NK-92 (cell line): ENCODE data around the gene ARL2BP.

ENCODE experiments used
- DNase-seq: peaks from one replicate; lab custom pipeline; 2025; ENCODE audit not compliant: unreplicated experiment; lab: John Stamatoyannopoulos, UW

ARL2BP gene

GRCh38 chr16:57235128-57236021, 9.7 kb upstream of the ARL2BP start:
- no peak for DNase-seq

DNA sequence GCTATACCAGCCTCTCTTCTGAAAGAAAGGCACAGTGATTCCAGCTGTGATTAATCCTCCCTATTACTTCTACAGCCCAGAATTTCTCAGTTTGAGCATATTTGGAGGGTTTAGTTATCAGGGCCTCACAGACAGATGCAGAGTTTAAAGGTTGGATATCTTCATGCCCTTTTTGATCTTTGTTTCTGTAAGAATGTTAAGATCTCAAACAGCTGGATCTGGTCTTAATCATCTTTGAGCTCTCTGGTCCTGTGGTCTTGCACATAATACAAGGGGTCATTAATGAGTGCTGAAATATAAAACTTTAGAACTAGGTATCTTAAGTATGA, 9.1 kb upstream of the ARL2BP start:
- no peak for DNase-seq

DNA sequence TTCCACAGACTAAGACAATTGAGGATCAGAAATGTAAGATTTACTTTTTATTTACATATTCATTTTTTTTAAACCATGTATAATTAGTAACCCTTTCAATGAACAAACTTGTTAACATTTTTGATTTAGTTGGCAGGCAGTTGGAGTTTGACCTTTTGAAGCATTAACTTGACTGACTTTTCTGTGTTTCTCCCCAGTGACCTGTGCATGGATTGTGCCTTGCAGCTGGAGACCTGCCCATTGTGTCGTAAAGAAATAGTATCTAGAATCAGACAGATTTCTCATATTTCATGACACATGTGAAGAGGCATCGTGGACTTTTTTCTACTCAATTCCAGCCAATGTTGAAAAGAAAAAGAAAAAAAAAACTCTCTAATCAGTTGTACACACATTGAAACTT, 6.4 kb upstream of the ARL2BP start:
- no peak for DNase-seq

DNA sequence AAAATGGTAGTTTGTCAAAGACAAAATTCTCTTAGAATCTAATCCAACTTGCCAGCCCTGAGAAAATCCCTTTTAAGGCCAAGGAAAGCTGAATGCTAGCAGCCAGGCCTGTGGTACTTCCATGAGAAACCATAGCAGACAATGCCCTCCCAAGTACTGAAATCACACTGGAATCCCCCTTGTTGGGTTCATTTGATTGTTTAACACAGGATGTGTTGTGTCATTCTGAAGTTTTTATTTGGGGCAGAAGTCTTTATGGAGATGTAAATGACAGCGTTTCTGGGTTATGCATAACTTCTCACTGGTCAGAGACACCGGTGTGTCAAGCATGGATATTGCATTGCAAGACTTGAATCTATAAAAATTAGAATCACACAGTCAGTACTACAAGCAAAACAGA, 6.0 kb upstream of the ARL2BP start:
- no peak for DNase-seq

DNA sequence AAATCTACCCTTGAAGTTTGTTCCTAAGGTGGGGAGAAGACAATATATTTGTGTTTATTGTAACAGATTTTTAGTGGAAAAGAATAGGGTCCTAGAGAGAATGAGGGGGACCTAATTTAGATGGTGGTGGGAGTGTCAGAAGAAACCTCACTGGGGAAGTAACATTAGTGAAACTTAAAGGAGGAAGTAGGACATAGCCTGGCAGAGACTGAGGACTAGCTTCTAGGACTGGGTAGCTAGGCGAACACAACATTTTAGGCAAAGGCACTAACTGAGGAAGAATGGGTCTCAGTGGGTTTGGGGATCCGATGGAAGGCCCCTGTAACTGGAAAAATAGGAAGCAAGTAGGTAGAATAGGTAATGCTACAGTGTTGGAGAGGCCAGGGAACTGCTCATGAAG, 4.2 kb upstream of the ARL2BP start:
- no peak for DNase-seq

DNA sequence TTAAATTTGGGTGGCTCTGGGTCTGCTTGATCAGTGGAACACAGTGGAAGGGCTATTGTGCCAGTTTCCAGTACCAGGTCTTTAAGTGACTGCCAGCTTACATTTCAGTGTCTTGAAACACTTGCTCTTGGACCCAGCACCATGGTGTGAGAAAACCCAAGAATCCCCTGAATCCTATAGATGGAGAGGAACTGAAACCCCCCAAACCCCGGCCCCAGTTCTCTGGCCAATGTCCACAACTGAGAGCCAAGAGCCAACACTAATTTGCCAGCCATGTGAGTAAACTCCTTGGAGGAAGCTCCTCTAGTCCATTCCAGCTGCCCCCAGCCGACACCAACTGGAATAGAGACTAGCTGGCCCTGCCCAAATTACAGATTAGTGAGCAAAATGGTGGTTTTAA, 2.4 kb upstream of the ARL2BP start:
- no peak for DNase-seq

- DNase-seq: no peak
These were observed 644 bp upstream of the ARL2BP start for GRCh38 chr16:57244463-57244766.

DNA sequence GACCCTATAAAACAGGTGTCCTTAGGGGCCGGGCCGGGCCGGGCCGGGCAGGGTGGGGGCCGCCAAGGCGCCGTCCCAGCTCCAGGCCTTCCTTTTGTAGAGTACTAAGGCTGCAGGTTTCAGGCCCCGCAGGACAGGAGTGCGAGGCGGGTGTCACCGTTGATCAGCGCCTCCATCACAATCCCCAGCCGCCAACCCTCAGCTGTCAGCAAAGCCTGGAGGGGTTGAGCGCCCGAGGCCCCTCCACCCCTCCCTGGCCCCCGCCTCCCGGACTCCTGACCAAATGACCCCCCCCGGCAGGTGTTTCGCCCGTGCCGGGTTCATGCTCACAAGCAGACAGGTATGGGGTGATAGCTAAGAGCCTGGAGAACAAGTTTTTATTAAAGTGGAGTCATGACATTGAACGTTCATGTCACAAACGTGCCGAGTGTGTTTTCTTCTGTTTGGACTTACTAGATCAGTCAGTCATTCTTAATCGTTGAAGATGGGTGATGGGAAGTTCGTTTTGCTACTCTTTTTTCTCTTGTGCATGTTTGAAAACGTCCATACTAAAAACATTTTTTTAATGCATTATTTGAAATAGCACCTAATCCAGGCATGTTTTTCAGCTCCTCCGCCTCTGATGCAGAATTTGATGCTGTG, 534 bp downstream of the ARL2BP start:
- DNase-seq: no peak

DNA sequence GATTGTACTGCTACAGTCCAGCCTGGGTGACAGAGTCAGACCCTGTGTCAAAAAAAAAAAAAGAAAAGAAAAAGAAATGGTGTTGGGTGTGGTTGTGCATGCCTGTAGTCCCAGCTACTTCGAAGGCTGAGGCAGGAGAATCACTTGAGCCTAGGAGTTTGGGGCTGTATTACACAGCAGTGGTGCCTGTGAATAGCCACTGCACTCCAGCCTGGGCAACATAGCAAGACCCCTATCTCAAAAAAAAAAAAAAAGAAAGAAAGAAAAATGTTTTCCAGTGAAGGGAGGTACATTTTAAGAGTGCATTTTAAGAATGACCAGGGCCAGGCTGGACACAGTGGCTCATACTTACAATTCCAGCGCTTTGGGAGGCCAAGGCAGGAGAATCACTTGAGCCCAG, 6.3 kb downstream of the ARL2BP start:
- DNase-seq: no peak

GRCh38 chr16:57252148-57252721, 7.2 kb downstream of the ARL2BP start:
- DNase-seq: no peak

DNA sequence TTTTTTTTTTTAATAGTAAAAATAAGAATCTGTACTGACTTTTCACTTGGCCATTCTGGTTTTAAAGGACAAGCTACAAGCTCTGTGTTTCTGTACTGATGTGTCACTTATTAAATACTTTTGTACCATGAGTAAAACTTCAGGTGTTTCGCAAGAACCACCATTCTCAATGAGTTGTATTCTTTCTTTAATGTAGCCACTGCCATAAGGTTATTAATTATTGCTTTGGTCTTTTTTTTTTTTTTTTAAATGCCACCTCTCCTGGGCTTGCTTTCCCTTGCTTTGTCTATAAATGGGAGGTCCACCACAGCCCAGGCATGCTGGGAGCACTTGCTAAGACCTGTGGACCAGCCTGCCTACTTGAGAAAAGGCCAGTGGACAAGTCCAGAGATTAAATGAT, 8.4 kb downstream of the ARL2BP start:
- DNase-seq: no peak

GRCh38 chr16:57255686-57256415, 10.8 kb downstream of the ARL2BP start:
- no peak for DNase-seq

DNA sequence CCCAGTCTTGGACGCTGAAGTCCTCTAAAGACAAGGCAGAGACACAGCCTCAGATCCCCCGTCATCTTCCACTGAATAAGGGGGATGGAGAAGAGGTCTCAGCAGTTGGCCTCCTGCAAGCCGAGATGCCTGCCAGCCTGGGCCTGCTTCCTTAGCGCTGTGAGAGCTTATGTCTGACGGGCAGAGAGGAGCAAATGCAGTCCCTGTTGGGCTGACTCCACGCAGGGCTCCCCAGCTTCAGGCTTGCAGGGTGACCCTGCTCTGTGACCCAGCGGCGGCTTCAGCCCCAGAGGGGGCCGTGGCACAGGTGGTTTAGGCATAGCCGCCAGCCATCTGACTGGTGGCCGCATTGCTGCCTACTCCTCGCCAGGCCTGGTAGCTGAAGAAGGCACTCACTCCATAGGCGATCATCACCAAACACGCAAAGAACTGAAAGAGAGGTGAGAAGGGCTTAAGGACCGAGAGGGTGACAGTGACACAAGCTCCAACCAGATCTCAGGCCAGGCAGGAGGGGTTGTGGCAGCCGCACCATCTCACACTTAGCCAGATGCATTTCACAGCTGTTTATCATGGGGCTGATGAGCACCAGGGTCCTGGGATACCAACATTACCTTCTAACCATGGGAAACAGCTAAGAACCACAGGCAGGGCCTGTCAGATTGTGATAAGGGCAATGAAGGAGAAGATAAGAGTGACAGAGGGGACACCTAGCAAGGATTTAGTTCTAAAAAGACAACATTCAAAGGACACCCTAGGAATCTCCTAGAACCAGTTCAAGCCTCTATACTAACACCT, 11.7 kb downstream of the ARL2BP start:
- DNase-seq: no peak

GRCh38 chr16:57257455-57258070, 12.5 kb downstream of the ARL2BP start:
- no peak for DNase-seq

GRCh38 chr16:57258226-57258909, 13.3 kb downstream of the ARL2BP start:
- DNase-seq: no peak

DNA sequence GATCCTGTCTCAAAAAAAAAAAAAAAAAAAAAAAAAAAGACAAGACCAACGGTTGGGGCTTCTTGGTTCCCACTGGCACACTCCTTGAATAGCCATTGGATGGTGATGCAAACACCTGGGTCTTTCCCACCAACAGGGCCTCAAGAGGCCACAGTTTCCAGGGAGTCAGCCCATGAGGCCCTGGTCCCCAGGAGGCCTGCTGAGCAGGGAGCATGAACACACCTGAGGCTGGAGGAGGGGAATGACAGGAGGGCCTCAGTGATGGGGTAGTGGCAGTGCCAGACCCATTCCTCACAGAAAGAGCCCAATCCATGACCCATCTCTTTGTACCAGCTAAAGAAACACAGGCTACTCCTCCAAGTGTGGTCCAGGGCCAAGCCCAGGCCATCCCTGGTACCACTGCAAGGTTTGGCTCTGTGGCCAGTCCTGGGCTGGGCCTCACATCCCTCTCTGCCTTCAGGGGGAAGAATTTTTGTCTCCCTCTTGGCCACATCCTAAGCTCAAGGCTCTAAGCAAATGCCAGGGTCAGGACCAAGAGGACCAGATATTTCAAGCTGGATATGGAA, 13.9 kb downstream of the ARL2BP start:
- DNase-seq: no peak

GRCh38 chr16:57260294-57260929, 15.4 kb downstream of the ARL2BP start:
- no peak for DNase-seq

DNA sequence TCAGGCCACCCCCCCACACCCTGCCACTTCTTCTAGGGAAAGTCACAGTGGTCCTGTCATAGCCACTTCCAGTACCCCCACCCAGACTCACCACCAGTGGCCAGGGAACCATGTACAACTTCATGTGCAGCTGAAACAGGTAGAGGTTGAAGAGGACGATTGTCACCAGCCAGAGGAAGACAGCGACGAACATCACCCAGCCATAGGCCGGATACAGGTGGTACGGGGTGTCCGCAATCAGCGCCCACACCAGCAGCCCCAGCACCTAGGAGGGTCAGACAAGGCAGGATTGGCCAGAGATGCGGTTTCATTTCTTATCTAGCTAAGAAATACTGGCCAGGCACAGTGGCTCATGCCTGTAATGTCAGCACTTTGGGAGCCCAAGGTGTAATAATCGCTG, 16.7 kb downstream of the ARL2BP start:
- DNase-seq: no peak

- DNase-seq: no peak
These were observed 17.9 kb downstream of the ARL2BP start for GRCh38 chr16:57262841-57263540.
